HepG2 (cell line): ENCODE results near the gene C11orf21. TPM values are rescaled to one million over a fixed set of nuclear protein-coding genes. Genes with fewer than 3 reads are reported as not detected.

Source experiments
- ATAC-seq: fragments of 200-7000 bp; cut with Tn5 transposase; 3 replicates; pipeline ENCODE4 v1.9.1; 2020; ENCODE audit warnings: mild to moderate bottlenecking, moderate library complexity
- BruUV-seq: library from RNA; stranded (reverse); fragments of 400-500 nt; replicated peaks from 2 replicates; lab custom pipeline; 2021; lab: Mats Ljungman, UMichigan
- CTCF ChIA-PET: fragments of 300-600 bp; formaldehyde crosslinking; extraction: SDS; loops from one replicate; lab custom pipeline; 2021; ENCODE audit warnings: low total read pairs, inconsistent platforms, low intra/inter-chr PET ratio; lab: Yijun Ruan, JAX
- POLR2A ChIA-PET: fragments of 350-600 bp; sonication (Branson Sonifier 250); formaldehyde crosslinking; loops from one replicate; lab custom pipeline; 2020; ENCODE audit warnings: antibody characterized with exemption, inconsistent platforms; lab: Yijun Ruan, JAX
- DNase-seq: peaks from one replicate; pipeline ENCODE4 v3.0.0-alpha.2; 2015; ENCODE audit warnings: low spot score
- FAIRE-seq: peaks from 3 replicates; lab custom pipeline; 2011; peaks lifted over from hg19 to GRCh38; lab: Jason Lieb, UNC
- H2AFZ ChIP-seq: one replicate; pipeline ENCODE4 v1.6.1; 2011; ENCODE audit warnings: low read length, inconsistent platforms
- H3K27ac ChIP-seq: fragments of 300-600 bp; 3 replicates; pipeline ENCODE4 v1.8.0; 2011; ENCODE audit warnings: mixed run types, mild to moderate bottlenecking, mixed read lengths, low read length, inconsistent platforms; ENCODE audit not compliant: insufficient read depth; ENCODE audit errors: extremely low read length
- H3K27me3 ChIP-seq, 2 experiments: fragments of 200-600 bp in 1 of 2; 2 replicates in 1 of 2; 3 replicates in 1 of 2; pipeline versions ENCODE4 v1.6.0 to v1.8.0; 2011; ENCODE audit warnings: low read length in 2 of 2, mild to moderate bottlenecking in 2 of 2, moderate library complexity in 2 of 2, inconsistent platforms in 1 of 2; ENCODE audit not compliant: insufficient read depth in 2 of 2, control insufficient read depth in 1 of 2
- H3K36me3 ChIP-seq, 2 experiments: fragments of 200-600 bp in 1 of 2; replicated peaks in 1 of 2; 2 replicates in 1 of 2; 3 replicates in 1 of 2; pipeline versions ENCODE4 v1.5.1 to v1.8.0; 2011; ENCODE audit warnings: low read length in 2 of 2, inconsistent platforms in 1 of 2; ENCODE audit not compliant: insufficient read depth in 2 of 2, control insufficient read depth in 1 of 2
- H3K4me1 ChIP-seq: 2 replicates; pipeline ENCODE4 v1.5.1; 2012; ENCODE audit warnings: low read length, inconsistent platforms; ENCODE audit not compliant: insufficient read depth
- H3K4me2 ChIP-seq: 2 replicates; pipeline ENCODE4 v1.6.0; 2011; ENCODE audit warnings: low read depth, low read length, inconsistent platforms
- H3K4me3 ChIP-seq, 3 experiments: fragments of 200-600 bp in 1 of 3; sonication (generic), shearing (Covaris generic) in 1 of 3; replicated peaks in 1 of 3; 2 replicates each; pipeline ENCODE4 v1.5.1; 2011 to 2016; ENCODE audit warnings: low read length in 3 of 3, inconsistent platforms in 2 of 3, low read depth in 2 of 3, mild to moderate bottlenecking in 2 of 3, control low read depth in 1 of 3, mixed read lengths in 1 of 3; ENCODE audit not compliant: insufficient read depth in 1 of 3
- H3K79me2 ChIP-seq: one replicate; pipeline ENCODE4 v1.6.1; 2011; ENCODE audit warnings: low read length, inconsistent platforms; ENCODE audit not compliant: insufficient read depth
- H3K9ac ChIP-seq: 2 replicates; pipeline ENCODE4 v1.6.0; 2011; ENCODE audit warnings: mild to moderate bottlenecking, low read depth, low read length, inconsistent platforms; ENCODE audit not compliant: insufficient read depth
- H3K9me3 ChIP-seq: 2 replicates; pipeline ENCODE4 v1.5.1; 2012; ENCODE audit warnings: mild to moderate bottlenecking, low read length
- H4K20me1 ChIP-seq: 2 replicates; pipeline ENCODE4 v1.6.0; 2011; ENCODE audit warnings: inconsistent platforms, mild to moderate bottlenecking, low read length, moderate library complexity; ENCODE audit not compliant: insufficient read depth
- AHR ChIP-seq: IDR thresholded peaks from 2 replicates; pipeline ENCODE4 v1.6.1; 2018; ENCODE audit warnings: missing genetic modification reagents, missing compliant biosample characterization
- IRX3 ChIP-seq: sonication (generic); formaldehyde crosslinking; IDR thresholded peaks from 2 replicates; pipeline ENCODE4 v1.8.1; 2023; ENCODE audit warnings: mild to moderate bottlenecking, low read depth, missing genetic modification reagents, borderline replicate concordance
- KLF16 ChIP-seq, 2 experiments: sonication (generic) in 1 of 2; formaldehyde crosslinking in 1 of 2; IDR thresholded peaks; 2 replicates each; pipeline versions ENCODE4 v1.6.1 to v1.8.0; 2016 to 2023; ENCODE audit warnings: missing genetic modification reagents in 2 of 2, missing compliant biosample characterization in 1 of 2
- NFAT5 ChIP-seq: sonication (generic); formaldehyde crosslinking; IDR thresholded peaks from 2 replicates; pipeline ENCODE4 v1.4.0; 2020; ENCODE audit warnings: missing genetic modification reagents
- RNF2 ChIP-seq: fragments of 450-650 bp; conservative IDR thresholded peaks from 2 replicates; pipeline ENCODE4 v1.6.1; 2016; ENCODE audit warnings: low read depth
- TRIM24 ChIP-seq: sonication (generic); formaldehyde crosslinking; IDR thresholded peaks from 2 replicates; pipeline ENCODE4 v1.8.0; 2022; ENCODE audit warnings: mild to moderate bottlenecking, missing genetic modification reagents
- ZBTB20 ChIP-seq: sonication (generic); formaldehyde crosslinking; IDR thresholded peaks from 2 replicates; pipeline ENCODE4 v1.8.1; 2023; ENCODE audit warnings: missing genetic modification reagents, low read depth, mild to moderate bottlenecking, borderline replicate concordance
- ZNF431 ChIP-seq: sonication (generic); formaldehyde crosslinking; IDR thresholded peaks from 2 replicates; pipeline ENCODE4 v1.9.0; 2022; ENCODE audit warnings: missing genetic modification reagents, low read depth, mild to moderate bottlenecking, borderline replicate concordance
- ZNF513 ChIP-seq: sonication (generic); formaldehyde crosslinking; conservative IDR thresholded peaks from 2 replicates; pipeline ENCODE4 v1.5.0; 2020; ENCODE audit warnings: missing genetic modification reagents
- ZSCAN25 ChIP-seq: sonication (generic); formaldehyde crosslinking; IDR thresholded peaks from 2 replicates; pipeline ENCODE4 v1.8.0; 2022; ENCODE audit warnings: mild to moderate bottlenecking, missing genetic modification reagents
- WGBS: methylation state at CpG from one replicate; pipeline ENCODE4 v1.1.6; 2017; ENCODE audit warnings: low lambda C conversion rate; 5-methylcytosine and 5-hydroxymethylcytosine counted together
- in situ Hi-C: cut with HindIII; loops from 2 replicates; pipeline ENCODE4 v1.10.0; 2017; ENCODE audit warnings: low pct_unique_long_range_greater_than_20kb; ENCODE audit not compliant: extremely low pct_ligation_motif_present
- intact Hi-C: fragments of 100-400 bp; cut with micrococcal nuclease; formaldehyde crosslinking; loops from one replicate; pipeline ENCODE4 v1.10.0; 2022; ENCODE audit not compliant: unreplicated experiment
- polyA plus RNA-seq, 8 experiments: library from polyadenylated mRNA; depleted of rRNA in 3 of 8; stranded (reverse) in 7 of 8; unstranded in 1 of 8; fragments of >200 nt; fragmentation: Illumina TruSeq in 4 of 8; extraction: Trizol in 4 of 8; gene quantifications; 2 replicates each; pipeline versions ENCODE4 v1.2.1 to v1.2.3, GENCODE V29; 2011 to 2016; ENCODE audit warnings: low read depth in 4 of 8, missing spikeins in 1 of 8, mixed read lengths in 1 of 8; ENCODE audit not compliant: insufficient read depth in 1 of 8
- total RNA-seq, 5 experiments: library from RNA; depleted of rRNA; stranded (reverse); fragments of >200 nt; fragmentation: Illumina TruSeq; extraction: Trizol; gene quantifications; 2 replicates each; pipeline ENCODE4 v1.2.3, GENCODE V29; 2016; ENCODE audit warnings: low read depth in 1 of 5

The C11orf21 gene
- total and polyA plus RNA-seq, 2 of the 13 experiments (the other 11 are each of a cell fraction or from before 2014, with no cell fraction given) = 0.08 TPM; not detected in 1

GRCh38 chr11:2259897-2260451 is 41.7 kb downstream of the C11orf21 start (continued):
- TF ChIP-seq NFAT5 (CRISPR knock-in tag) (no peak), TRIM24 (CRISPR knock-in tag) (no peak)

GRCh38 chr11:2259466-2259830 is 42.3 kb downstream of the C11orf21 start:
- no peaks in the 10 kb centered on the region for H3K9me3 ChIP-seq
- ATAC-seq (no peak), DNase-seq (no peak), FAIRE-seq (no peak)
- H3K9ac ChIP-seq = no peak overlapping the region
- H2AFZ ChIP-seq = no peak overlapping the region
- H3K27me3 ChIP-seq = peaks cover 10 to 74% of the 10 kb centered on the region in 2 experiments
- no peaks in the 10 kb centered on the region for H4K20me1 ChIP-seq
- no peak overlapping the region for H3K27ac ChIP-seq
- ChIA-PET POLR2A (no interaction called here), CTCF (no interaction called here)
- WGBS = no CpG with 5 or more reads among the region's 8 CpGs
- TF ChIP-seq AHR (no peak), ZNF431 (CRISPR knock-in tag) (no peak), ZNF513 (no peak), ZSCAN25 (CRISPR knock-in tag) (no peak), IRX3 (no peak), KLF16 (CRISPR knock-in tag; IDR thresholded peaks at IDR 0.05) (no peak), RNF2 (no peak), ZBTB20 (no peak)
- H3K4me1 ChIP-seq = no peaks in the 10 kb centered on the region
- intact Hi-C loops = no loop called here
- BruUV-seq = no TSS peak
- H3K36me3 ChIP-seq = no peaks in the 10 kb centered on the region
- in situ Hi-C loops = no loop called here
- H3K4me2 ChIP-seq = no peak overlapping the region
- H3K79me2 ChIP-seq = no peaks in the 10 kb centered on the region
- H3K4me3 ChIP-seq = no peak overlapping the region
